ENCODE data around the gene PLA2G7.

The PLA2G7 gene

DNA sequence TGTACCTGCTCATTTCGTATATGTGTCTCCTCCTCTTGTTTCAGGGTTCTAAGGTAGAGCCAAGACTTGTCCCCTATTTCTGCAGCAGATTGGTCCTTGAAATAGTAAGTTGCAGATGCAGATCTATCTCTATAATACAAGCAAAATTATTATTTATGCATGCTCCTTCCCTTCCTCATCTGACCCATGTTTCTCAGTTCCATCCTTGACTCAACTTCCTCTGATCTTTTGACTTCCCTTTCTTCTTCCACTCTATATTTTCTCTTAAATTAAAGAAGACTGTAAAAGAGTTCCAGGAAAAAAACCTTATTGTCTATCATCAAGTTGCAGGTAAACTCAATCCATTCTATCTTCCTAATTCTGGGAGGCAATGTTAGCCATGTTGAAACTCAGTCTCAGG, 23.7 kb downstream of the PLA2G7 start:
- Histone ChIP-seq H3K4me3 (ENCODE audit: insufficient read length, low read depth) (no peak overlapping the region), H3K4me1 (ENCODE audit: insufficient read depth, insufficient read length) (no peaks in the 10 kb centered on the region), H3K9ac (ENCODE audit: insufficient read length, low read depth) (no peak overlapping the region), H3K36me3 (ENCODE audit: insufficient read depth, insufficient read length, low read length) (no peaks in the 10 kb centered on the region), H3K9me3 (ENCODE audit: insufficient read depth, low read length) (no peaks in the 10 kb centered on the region), H3K27me3 (ENCODE audit: insufficient read depth, insufficient read length) (no peaks in the 10 kb centered on the region)
- no peak for DNase-seq (ENCODE audit: low read depth, low spot score)
- TF ChIP-seq YY1 (IDR thresholded peaks at IDR 0.05; ENCODE audit: insufficient read depth, insufficient read length) (no peak), ZNF274 (IDR thresholded peaks at IDR 0.05; ENCODE audit: low read depth, low read length) (no peak), SUZ12 (IDR thresholded peaks at IDR 0.05; ENCODE audit: extremely low read depth, insufficient read depth, insufficient read length) (no peak)

DNA sequence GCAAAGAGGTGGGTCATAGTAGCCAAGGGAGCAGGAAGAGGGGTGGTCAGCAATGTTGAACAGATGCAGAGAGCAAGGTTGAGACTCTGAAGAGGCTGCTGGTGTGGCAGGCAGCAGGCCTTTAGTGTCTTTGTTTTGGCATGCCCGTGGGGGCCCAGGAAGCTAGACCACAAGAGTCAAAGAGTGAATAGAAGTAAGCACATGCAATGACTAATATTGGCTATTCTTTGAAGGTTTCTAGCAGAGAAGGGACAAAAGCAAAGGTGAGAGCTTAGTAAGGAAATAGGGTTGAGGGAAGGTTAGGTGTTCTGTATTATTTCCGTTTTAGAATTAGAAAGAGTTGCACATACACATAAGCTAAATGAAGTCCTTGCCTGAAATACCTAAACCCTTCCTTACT, 28.7 kb downstream of the PLA2G7 start:
- Histone ChIP-seq H3K4me1 (ENCODE audit: insufficient read depth, insufficient read length) (no peaks in the 10 kb centered on the region), H3K27me3 (ENCODE audit: insufficient read depth, insufficient read length) (no peaks in the 10 kb centered on the region), H3K9me3 (ENCODE audit: insufficient read depth, low read length) (no peaks in the 10 kb centered on the region), H3K9ac (ENCODE audit: insufficient read length, low read depth) (no peak overlapping the region), H3K36me3 (ENCODE audit: insufficient read depth, insufficient read length, low read length) (no peaks in the 10 kb centered on the region), H3K4me3 (ENCODE audit: insufficient read length, low read depth) (no peak overlapping the region)
- DNase-seq (ENCODE audit: low read depth, low spot score): no peak
- TF ChIP-seq YY1 (IDR thresholded peaks at IDR 0.05; ENCODE audit: insufficient read depth, insufficient read length): no peak
- no peak for TF ChIP-seq SUZ12 (IDR thresholded peaks at IDR 0.05; ENCODE audit: extremely low read depth, insufficient read depth, insufficient read length)
- no peak for TF ChIP-seq ZNF274 (IDR thresholded peaks at IDR 0.05; ENCODE audit: low read depth, low read length)

DNA sequence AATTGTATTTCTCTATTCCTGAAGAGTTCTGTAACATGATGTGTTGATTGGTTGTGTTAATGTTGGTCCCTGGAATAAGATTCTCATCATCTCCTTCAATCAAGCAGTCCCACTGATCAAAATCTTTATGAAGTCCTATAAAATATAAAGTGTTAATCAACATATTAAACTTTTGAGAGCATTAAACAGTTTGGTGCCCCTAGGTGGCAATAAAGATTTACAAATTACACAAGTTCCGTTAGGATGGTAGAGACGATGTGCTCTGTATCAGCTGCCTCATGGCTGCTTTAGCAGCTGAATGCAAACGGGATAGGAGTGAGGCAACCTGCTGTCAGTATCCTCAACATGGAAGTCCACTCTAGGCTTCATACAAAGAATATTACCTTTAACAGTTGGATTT, 30.6 kb downstream of the PLA2G7 start:
- no peak overlapping the region for H3K4me3 ChIP-seq (ENCODE audit: insufficient read length, low read depth)
- DNase-seq (ENCODE audit: low read depth, low spot score): no peak
- H3K9me3 ChIP-seq (ENCODE audit: insufficient read depth, low read length): no peaks in the 10 kb centered on the region
- no peaks in the 10 kb centered on the region for H3K36me3 ChIP-seq (ENCODE audit: insufficient read depth, insufficient read length, low read length)
- TF ChIP-seq ZNF274 (IDR thresholded peaks at IDR 0.05; ENCODE audit: low read depth, low read length) (no peak), YY1 (IDR thresholded peaks at IDR 0.05; ENCODE audit: insufficient read depth, insufficient read length) (no peak), SUZ12 (IDR thresholded peaks at IDR 0.05; ENCODE audit: extremely low read depth, insufficient read depth, insufficient read length) (no peak)
- H3K4me1 ChIP-seq (ENCODE audit: insufficient read depth, insufficient read length): no peaks in the 10 kb centered on the region
- H3K9ac ChIP-seq (ENCODE audit: insufficient read length, low read depth): no peak overlapping the region
- no peaks in the 10 kb centered on the region for H3K27me3 ChIP-seq (ENCODE audit: insufficient read depth, insufficient read length)

DNA sequence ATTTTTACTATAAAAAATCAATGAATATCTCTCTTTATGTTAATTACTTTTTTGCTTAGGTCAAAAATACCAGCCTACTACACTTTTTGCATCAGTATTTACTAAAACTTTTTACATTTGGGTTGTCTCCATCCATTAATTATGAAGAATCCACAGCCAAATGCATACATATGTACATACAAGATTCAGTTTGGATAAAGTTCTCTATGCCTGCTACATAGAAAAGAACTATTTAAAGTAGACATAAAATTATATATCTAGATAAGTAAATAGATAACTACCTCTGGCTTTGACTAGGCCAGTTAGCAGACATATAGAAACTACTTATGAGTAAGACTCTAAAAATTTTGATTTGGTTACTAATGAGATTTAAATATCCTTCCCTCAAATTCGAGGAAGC, 35.2 kb downstream of the PLA2G7 start:
- Histone ChIP-seq H3K27me3 (ENCODE audit: insufficient read depth, insufficient read length) (no peaks in the 10 kb centered on the region), H3K9me3 (ENCODE audit: insufficient read depth, low read length) (no peaks in the 10 kb centered on the region), H3K4me1 (ENCODE audit: insufficient read depth, insufficient read length) (no peaks in the 10 kb centered on the region), H3K9ac (ENCODE audit: insufficient read length, low read depth) (no peak overlapping the region), H3K4me3 (ENCODE audit: insufficient read length, low read depth) (no peak overlapping the region), H3K36me3 (ENCODE audit: insufficient read depth, insufficient read length, low read length) (no peaks in the 10 kb centered on the region)
- no peak for DNase-seq (ENCODE audit: low read depth, low spot score)
- TF ChIP-seq YY1 (IDR thresholded peaks at IDR 0.05; ENCODE audit: insufficient read depth, insufficient read length) (no peak), SUZ12 (IDR thresholded peaks at IDR 0.05; ENCODE audit: extremely low read depth, insufficient read depth, insufficient read length) (no peak), ZNF274 (IDR thresholded peaks at IDR 0.05; ENCODE audit: low read depth, low read length) (no peak)

DNA sequence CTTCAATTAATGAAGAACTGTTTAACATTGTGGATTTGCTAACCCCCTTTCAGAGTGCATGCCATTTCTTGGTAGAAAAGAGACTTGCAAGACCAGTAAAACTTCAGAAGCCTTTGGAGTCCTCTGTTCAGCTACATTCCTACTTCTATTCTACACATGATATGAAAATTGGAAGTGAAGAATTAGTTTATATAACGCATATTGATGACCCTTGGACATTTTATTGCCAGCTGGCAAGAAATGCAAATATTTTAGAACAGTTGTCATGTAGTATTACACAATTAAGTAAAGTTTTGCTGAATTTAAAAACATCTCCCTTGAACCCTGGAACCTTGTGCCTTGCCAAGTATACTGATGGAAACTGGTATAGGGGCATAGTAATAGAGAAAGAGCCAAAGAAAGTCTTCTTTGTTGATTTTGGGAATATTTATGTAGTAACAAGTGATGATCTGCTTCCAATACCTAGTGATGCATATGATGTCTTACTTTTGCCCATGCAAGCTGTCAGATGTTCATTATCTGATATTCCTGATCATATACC, 44.2 kb downstream of the PLA2G7 start:
- Histone ChIP-seq H3K27me3 (ENCODE audit: insufficient read depth, insufficient read length) (no peaks in the 10 kb centered on the region), H3K4me1 (ENCODE audit: insufficient read depth, insufficient read length) (no peaks in the 10 kb centered on the region), H3K36me3 (ENCODE audit: insufficient read depth, insufficient read length, low read length) (no peaks in the 10 kb centered on the region), H3K4me3 (ENCODE audit: insufficient read length, low read depth) (no peak overlapping the region), H3K9ac (ENCODE audit: insufficient read length, low read depth) (no peak overlapping the region), H3K9me3 (ENCODE audit: insufficient read depth, low read length) (no peaks in the 10 kb centered on the region)
- DNase-seq (ENCODE audit: low read depth, low spot score): no peak
- TF ChIP-seq YY1 (IDR thresholded peaks at IDR 0.05; ENCODE audit: insufficient read depth, insufficient read length) (no peak), ZNF274 (IDR thresholded peaks at IDR 0.05; ENCODE audit: low read depth, low read length) (no peak), SUZ12 (IDR thresholded peaks at IDR 0.05; ENCODE audit: extremely low read depth, insufficient read depth, insufficient read length) (no peak)

DNA sequence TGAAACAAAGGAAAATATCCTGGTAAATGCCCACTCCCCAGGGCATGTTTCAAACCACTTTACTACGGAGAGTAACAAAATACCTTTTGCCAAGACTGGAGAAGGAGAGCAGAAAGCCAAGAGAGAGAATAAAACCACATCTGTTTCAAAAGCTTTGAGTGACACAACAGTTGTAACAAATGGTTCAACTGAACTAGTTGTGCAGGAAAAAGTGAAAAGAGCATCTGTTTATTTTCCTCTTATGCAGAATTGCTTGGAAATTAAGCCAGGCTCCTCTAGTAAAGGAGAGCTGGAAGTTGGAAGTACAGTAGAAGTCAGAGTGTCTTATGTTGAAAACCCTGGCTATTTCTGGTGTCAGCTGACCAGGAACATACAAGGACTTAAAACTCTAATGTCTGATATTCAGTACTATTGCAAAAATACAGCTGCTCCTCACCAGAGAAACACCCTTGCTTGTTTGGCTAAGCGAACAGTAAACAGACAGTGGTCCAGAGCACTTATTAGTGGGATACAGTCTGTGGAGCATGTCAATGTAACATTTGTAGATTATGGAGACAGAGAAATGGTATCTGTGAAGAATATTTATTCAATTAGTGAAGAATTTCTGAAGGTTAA, 44.9 kb downstream of the PLA2G7 start:
- H3K36me3 ChIP-seq (ENCODE audit: insufficient read depth, insufficient read length, low read length): no peaks in the 10 kb centered on the region
- H3K9ac ChIP-seq (ENCODE audit: insufficient read length, low read depth): no peak overlapping the region
- H3K9me3 ChIP-seq (ENCODE audit: insufficient read depth, low read length): no peaks in the 10 kb centered on the region
- no peaks in the 10 kb centered on the region for H3K27me3 ChIP-seq (ENCODE audit: insufficient read depth, insufficient read length)
- DNase-seq (ENCODE audit: low read depth, low spot score): no peak
- no peak overlapping the region for H3K4me3 ChIP-seq (ENCODE audit: insufficient read length, low read depth)
- no peaks in the 10 kb centered on the region for H3K4me1 ChIP-seq (ENCODE audit: insufficient read depth, insufficient read length)
- no peak for TF ChIP-seq ZNF274 (IDR thresholded peaks at IDR 0.05; ENCODE audit: low read depth, low read length)
- TF ChIP-seq SUZ12 (IDR thresholded peaks at IDR 0.05; ENCODE audit: extremely low read depth, insufficient read depth, insufficient read length): no peak
- TF ChIP-seq YY1 (IDR thresholded peaks at IDR 0.05; ENCODE audit: insufficient read depth, insufficient read length): no peak

DNA sequence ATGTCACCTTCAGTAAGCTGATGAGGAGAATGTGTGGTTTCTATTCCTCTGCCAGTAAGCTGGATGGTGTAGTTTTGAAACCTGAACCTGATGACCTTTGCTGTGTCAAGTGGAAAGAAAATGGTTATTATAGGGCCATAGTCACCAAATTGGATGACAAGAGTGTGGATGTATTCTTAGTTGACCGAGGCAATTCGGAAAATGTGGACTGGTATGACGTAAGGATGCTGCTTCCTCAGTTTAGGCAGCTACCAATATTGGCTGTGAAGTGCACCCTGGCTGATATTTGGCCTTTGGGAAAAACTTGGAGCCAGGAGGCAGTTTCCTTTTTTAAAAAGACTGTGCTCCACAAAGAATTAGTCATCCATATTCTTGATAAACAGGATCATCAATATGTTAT, 45.5 kb downstream of the PLA2G7 start:
- no peak for DNase-seq (ENCODE audit: low read depth, low spot score)

More for the DNA sequence above, 45.5 kb downstream of the PLA2G7 start:
- H3K9ac ChIP-seq (ENCODE audit: insufficient read length, low read depth): no peak overlapping the region
- no peaks in the 10 kb centered on the region for H3K4me1 ChIP-seq (ENCODE audit: insufficient read depth, insufficient read length)
- TF ChIP-seq SUZ12 (IDR thresholded peaks at IDR 0.05; ENCODE audit: extremely low read depth, insufficient read depth, insufficient read length) (no peak), YY1 (IDR thresholded peaks at IDR 0.05; ENCODE audit: insufficient read depth, insufficient read length) (no peak), ZNF274 (IDR thresholded peaks at IDR 0.05; ENCODE audit: low read depth, low read length) (no peak)
- no peaks in the 10 kb centered on the region for H3K36me3 ChIP-seq (ENCODE audit: insufficient read depth, insufficient read length, low read length)
- H3K4me3 ChIP-seq (ENCODE audit: insufficient read length, low read depth): no peak overlapping the region
- no peaks in the 10 kb centered on the region for H3K9me3 ChIP-seq (ENCODE audit: insufficient read depth, low read length)
- H3K27me3 ChIP-seq (ENCODE audit: insufficient read depth, insufficient read length): no peaks in the 10 kb centered on the region

Data from NT2/D1 (cell line).